Measurements from ENCODE around the gene NUP35.

NUP35 gene

GRCh38 chr2:183209395-183210028, 85.3 kb downstream of the NUP35 start:
- H2AFZ ChIP-seq (ENCODE audit: low read length): no peak overlapping the region

More at GRCh38 chr2:183209395-183210028, 85.3 kb downstream of the NUP35 start:
- no peak for TF ChIP-seq EZH2 (IDR thresholded peaks at IDR 0.05; ENCODE audit: borderline replicate concordance, low read length)
- TF ChIP-seq CTCF (IDR thresholded peaks at IDR 0.05; ENCODE audit: low read length): no peak
- no peaks in the 10 kb centered on the region for H3F3A ChIP-seq (ENCODE audit: insufficient read depth, low read length)
- no peaks in the 10 kb centered on the region for H3K9me2 ChIP-seq (ENCODE audit: low read depth, low read length)
- no peaks in the 10 kb centered on the region for H3K4me1 ChIP-seq (ENCODE audit: insufficient read depth, low read length, severe bottlenecking)
- H3K4me3 ChIP-seq (ENCODE audit: low read depth, low read length, poor library complexity, severe bottlenecking): no peak overlapping the region
- no peaks in the 10 kb centered on the region for H3K36me3 ChIP-seq (ENCODE audit: insufficient read depth, low read length)
- H3K79me2 ChIP-seq (ENCODE audit: insufficient read depth, low read length): no peaks in the 10 kb centered on the region
- H3K4me2 ChIP-seq (ENCODE audit: low read length): no peak overlapping the region
- no peaks in the 10 kb centered on the region for H3K9me3 ChIP-seq (ENCODE audit: low read length)
- no peak overlapping the region for H3K9ac ChIP-seq (ENCODE audit: low read length)
- H3K27ac ChIP-seq (ENCODE audit: low read depth, low read length, poor library complexity, severe bottlenecking): no peak overlapping the region
- no peaks in the 10 kb centered on the region for H4K20me1 ChIP-seq (ENCODE audit: insufficient read depth, low read length)
- no peaks in the 10 kb centered on the region for H3K27me3 ChIP-seq (ENCODE audit: insufficient read depth, low read length)
